ENCODE measurements around the gene GH2.

- no peak for TF ChIP-seq CTCF (IDR thresholded peaks at IDR 0.05)
- TF ChIP-seq POLR2AphosphoS5 (IDR thresholded peaks at IDR 0.05), result no peak
- TF ChIP-seq POLR2A (IDR thresholded peaks at IDR 0.05), result no peak
- TF ChIP-seq EP300 (IDR thresholded peaks at IDR 0.05), result no peak
Observed at GRCh38 chr17:63840591-63841349, 41.0 kb downstream of the GH2 start.
